Stimulated activated CD8-positive, alpha-beta memory T cell treated with anti-CD3 and anti-CD28 coated beads, Interleukin-15, amount 100 ng/mL, for 4 hours (primary cell): ENCODE measurements around the gene ELL.
"Not testable (repeated sequence)": the region's sequence is repeated elsewhere in the genome, so short reads cannot be mapped to it uniquely, and the experiment has no call there.

Experiments
- DNase-seq, 2 donors: peaks; one replicate each; pipeline ENCODE4 v3.0.0-alpha.2; 2020; ENCODE audit warnings: low read depth in 2 of 2

Gene ELL

GRCh38 chr19:18422530-18423191 is 99.2 kb downstream of the ELL start:
- DNase-seq: no peak

DNA sequence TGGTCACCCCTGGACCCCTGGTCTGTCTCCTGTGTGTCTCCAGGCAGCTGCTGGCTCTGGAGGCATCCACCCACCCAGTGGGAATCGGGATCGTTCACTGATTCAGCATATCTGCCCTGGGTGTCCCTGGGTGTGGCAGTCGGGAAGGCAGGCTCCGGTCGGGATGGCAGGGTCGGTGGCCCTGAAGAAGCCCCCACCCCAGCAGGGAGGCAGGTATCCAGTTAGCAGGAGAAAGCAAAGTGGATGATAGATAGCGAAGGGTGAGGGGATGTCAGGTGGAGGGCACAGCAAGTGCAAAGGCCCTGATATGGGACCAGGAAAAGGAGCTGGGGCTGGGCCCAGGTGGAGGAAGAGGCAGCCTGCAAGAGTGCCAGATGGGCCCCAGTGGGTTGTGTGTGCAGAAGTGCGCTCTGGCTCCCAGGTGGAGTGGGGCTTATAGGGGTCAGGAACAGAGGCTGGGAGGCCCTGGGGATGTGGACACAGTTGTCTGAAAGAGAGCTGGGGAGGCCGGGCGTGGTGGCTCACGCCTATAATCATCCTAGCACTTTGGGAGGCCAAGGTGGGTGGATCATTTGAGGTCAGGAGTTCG is 100.4 kb downstream of the ELL start:
- DNase-seq: no peak

- DNase-seq: no peak
These were observed 100.9 kb downstream of the ELL start for GRCh38 chr19:18420930-18421329.

DNA sequence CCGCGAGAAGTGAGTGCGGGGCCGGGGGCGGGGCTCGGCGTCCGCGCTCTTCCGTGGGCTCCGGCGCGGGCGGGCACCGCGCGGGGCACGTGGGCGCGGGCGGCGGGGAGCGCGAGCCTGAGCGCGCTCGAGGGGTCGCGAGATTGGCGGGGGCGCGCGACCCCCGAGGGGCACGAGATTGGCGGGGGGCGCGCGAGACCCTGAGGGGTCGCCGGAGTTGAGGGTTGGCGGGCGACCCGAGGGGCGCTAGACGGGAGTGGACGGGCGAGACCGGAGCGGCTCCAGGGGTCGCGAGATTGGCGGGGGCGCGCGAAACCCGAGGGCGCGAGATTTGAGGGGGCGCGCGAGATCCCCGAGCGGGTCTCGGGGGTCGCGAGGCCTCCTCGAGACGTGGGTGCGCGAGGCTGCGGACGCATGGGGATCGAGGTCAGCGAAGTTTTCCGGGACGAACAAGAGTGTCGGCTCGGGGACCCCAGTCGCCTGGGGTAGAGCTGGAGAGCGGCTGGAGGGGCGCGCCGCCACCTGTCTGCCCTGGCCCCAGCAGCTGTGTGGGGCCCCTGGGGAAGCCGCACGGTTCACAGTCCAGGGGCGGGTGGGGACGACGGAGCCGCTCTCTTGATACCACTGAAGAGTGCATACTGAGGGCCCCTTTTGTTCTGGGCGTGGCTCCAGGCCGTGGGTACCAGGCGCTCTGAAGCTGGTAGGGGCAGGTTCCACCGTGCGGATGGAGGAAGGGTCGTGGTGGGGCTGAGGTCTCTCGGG is 102.0 kb downstream of the ELL start:
- no peak for DNase-seq

- peak in 1 of 2 donors; percentile 47 for DNase-seq
These were observed 102.6 kb downstream of the ELL start, which contains the start of gene SSBP4 for GRCh38 chr19:18419195-18419698. Gene SSBP4 (plus strand): TSS chr19:18419398. CDS start chr19:18419649, 251 bp downstream.

GRCh38 chr19:18418483-18419194 is 103.2 kb downstream of the ELL start:
- DNase-seq: no peak

- no peak for DNase-seq
These were observed 103.8 kb downstream of the ELL start for GRCh38 chr19:18418029-18418482.

DNA sequence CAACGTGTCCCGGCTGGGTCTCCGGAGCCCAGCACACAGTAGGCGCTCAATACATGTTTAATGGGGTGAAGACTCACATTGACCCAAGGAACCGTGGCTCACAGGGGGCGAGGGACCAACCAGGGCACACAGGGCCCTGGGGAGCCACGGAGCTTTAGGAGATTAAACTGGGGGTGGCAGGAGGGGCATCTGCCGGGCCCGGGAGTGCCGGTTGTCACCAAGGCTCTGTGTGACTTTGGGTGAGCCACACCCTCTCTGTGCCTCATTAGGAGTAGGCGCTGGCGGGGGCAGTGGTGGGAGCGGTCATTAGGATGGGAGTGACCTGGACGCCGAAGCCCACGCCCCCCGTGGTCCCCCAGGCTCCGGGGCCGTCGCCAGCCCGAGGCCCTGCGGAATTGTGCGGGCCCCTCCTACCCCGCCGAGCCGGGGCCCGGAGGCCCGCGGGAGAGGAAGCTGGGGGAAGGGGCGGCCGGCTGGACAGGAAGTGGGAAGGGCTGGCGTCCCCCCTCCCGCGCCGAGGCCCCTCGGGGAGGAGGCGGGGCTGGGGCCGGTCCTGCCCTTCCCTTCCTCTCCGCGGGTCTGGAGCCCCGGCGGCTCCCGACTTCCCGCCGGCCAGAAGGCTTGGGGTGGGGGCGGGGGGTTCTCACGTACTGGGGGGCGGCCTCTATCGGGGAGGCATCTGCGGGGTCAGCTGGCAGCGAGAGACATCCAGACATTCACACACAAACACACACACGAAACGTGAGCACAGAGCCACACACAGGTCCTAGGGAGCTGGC is 104.4 kb downstream of the ELL start:
- DNase-seq: no peak

DNA sequence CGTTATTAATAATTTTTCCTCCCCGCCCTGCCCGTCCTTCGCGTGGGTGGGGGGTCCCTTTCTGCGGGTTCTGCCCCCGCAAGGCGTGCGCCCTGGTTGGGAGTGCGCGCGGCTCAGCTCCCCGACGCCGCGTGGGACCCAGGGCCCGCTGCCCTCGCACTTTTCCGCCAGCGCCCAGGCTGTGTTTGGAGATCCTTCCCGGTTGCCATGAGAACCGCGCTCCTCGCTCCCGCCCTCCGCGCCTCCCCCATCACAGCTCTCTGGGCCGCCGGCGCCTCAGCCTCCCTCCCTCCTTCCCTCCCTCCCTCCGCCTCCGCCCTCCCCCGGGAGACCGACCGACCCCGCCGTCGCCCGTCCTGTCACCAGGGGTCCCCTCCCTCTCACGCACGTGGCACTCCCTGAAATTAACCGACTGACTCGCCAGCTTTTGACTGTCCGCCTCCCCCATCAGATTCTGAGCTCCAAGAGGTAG is 105.1 kb downstream of the ELL start:
- DNase-seq: peak; percentile 43 to 58

GRCh38 chr19:18415178-18415867 is 106.5 kb downstream of the ELL start:
- DNase-seq: no peak

DNA sequence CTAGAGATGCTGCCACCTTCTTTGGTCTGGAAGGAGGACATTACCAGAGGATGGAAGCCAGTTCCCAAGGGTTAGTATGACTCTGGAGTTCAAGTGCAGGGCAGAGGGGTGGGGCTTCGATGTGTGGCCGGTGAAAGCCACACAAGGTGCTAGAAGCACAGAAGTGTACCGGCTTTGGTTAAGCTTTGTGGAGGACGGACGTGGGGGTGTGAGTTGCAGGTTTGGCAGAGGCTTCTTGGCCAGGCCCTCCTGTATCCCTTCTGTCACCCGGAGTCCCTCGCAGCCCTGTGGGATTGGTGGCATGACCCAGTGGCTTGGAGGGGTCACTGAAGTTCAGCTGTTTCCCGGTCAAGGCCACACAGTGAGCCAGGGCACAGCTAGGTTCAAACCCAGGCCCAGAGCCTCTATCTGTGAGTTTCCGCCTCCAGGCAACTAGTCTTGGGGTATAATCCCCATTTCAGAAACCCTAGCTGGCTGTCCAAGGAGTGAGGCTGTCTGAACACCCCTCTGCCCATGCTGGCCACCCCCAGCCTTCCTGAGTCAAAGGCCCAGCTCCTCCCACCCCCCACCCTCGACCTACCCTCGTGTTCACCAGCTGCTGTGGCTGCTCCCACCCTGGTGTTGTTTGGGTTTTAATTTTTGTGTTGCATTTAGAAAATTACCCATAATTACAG is 107.2 kb downstream of the ELL start:
- no peak for DNase-seq

GRCh38 chr19:18412610-18413239 is 109.1 kb downstream of the ELL start:
- no peak for DNase-seq

DNA sequence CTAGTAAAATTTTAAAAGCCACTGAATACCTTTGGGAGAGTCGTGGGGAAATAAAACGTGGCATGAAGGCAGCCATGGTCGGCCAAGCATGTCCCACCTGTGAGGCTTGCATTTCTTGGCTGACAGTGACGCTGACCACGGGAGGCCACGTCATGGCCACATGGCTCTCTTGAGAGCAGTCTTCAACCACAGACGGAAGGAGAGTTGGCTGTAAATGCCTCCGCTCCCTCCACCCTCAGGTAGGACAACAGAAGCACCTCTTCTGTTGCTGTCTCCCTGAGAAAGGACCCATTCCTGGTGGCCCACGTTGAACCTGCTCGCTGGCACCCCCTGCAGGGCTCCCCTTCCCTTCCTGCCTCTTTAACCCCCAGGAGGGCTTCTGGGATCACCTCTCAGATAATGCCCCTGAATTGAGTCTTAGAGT is 113.8 kb downstream of the ELL start:
- no peak for DNase-seq

DNA sequence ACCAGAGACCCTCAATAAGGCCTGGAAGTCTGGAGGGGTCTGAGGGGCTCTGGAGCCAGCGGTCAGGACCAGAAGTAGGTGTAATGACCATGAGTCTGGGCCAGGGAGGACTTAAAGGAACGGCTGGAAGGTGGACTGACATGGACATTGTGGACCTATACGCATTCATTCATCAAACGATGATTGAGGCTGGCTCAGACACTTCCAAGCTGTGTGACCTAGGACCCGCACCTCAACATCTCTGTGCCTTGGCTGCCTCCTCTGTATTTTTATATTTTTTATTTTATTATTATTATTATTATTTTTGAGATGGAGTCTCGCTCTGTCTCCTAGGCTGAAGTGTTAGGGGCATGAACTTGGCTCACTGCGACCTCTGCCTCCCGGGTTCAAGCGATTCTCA is 115.1 kb downstream of the ELL start:
- no peak for DNase-seq

GRCh38 chr19:18405754-18406153 is 116.1 kb downstream of the ELL start:
- DNase-seq: not testable (repeated sequence)

DNA sequence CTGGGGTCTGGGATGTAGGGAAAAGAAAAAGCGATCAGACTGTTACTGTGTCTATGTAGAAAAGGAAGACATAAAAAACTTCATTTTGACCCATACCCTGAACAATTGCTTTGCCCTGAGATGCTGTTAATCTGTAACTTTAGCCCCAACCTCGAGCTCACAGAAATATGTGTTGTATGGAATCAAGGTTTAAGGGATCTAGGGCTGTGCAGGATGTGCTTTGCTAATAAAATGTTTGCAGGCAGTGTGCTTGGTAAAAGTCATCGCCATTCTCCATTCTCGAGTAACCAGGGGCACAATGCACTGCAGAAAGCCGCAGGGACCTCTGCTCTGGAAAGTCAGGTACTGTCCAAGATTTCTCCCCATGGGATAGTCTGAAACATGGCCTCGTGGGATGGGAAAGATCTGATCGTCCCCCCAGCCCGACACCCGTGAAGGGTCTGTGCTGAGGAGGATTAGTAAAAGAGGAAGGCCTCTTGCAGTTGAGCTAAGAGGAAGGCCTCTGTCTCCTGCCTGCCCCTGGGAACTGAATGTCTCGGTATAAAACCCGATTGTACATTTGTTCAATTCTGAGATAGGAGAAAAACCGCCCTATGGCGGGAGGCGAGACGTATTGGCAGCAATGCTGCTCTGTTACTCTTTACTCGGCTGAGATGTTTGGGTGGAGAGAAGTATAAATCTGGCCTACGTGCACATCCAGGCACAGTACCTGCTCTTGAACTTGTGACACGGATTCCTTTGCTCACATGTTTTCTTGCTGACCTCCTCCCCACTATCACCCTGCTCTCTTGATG is 119.2 kb downstream of the ELL start:
- DNase-seq: not testable (repeated sequence)

GRCh38 chr19:18401580-18402112 is 120.2 kb downstream of the ELL start:
- DNase-seq: no peak

GRCh38 chr19:18399008-18399407 is 122.9 kb downstream of the ELL start:
- DNase-seq: no peak
